NT2/D1 (cell line): ENCODE results near the gene ASB9.

ENCODE experiments used
- SUZ12 ChIP-seq: IDR thresholded peaks from 2 replicates; pipeline ENCODE4 v1.6.1; 2011; ENCODE audit not compliant: insufficient read length, insufficient read depth; ENCODE audit errors: extremely low read depth
- YY1 ChIP-seq: IDR thresholded peaks from 2 replicates; pipeline ENCODE4 v1.6.1; 2011; ENCODE audit not compliant: insufficient read length, insufficient read depth
- ZNF274 ChIP-seq: IDR thresholded peaks from 2 replicates; pipeline ENCODE4 v1.6.1; 2011; ENCODE audit warnings: mild to moderate bottlenecking, low read depth, low read length

DNA sequence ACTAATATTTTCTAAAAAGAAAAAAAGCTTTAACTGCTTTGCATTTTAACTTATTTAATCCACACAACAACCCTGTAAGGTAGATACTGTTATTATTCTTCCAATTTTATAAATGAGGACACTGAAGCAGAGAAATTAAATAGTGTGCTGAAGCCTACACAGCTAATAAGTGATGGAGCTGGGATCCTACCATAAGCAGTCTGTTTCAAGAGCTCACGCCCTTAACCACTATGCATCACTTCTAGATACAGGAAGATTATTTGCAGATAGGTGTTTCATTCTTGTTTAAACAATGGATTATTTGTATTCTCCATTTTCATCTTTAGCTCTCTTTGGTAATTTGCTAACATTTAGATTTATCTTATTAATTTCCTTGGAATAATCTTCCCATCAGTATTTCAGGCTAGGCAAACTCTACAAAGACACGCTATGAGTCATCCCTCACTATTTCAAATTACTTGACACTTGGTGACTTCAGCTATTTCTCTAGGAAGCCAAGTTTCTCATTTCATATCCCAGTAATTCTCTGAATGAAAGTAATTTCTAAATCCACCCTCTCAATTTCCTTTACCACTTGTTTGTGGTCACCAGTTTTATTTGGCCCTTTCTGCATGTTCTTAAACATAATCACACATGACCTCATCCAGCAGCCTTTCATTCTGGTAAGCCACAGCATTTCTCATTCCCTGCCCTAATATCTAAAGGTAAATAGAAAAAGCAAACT lies 67.3 kb downstream of the ASB9 start:
- TF ChIP-seq YY1 = no peak
- TF ChIP-seq ZNF274 = no peak
- no peak for TF ChIP-seq SUZ12
